Measurements from ENCODE around the gene USB1.

GRCh38 chr16:58057784-58058183 is 56.6 kb downstream of the USB1 start:
- TF ChIP-seq EZH2phosphoT487 (IDR thresholded peaks at IDR 0.05; ENCODE audit: insufficient read depth, low read depth) (no peak), EZH2 (IDR thresholded peaks at IDR 0.05; ENCODE audit: insufficient read depth, poor library complexity, severe bottlenecking) (no peak)
